HG02678 (cell line): ENCODE measurements around the gene SUN5.

Experiments
- ATAC-seq: cut with Tn5 transposase; IDR thresholded peaks from one replicate; pipeline ENCODE4 v1.9.1; 2021; ENCODE audit warnings: mild to moderate bottlenecking, moderate library complexity; ENCODE audit not compliant: unreplicated experiment

SUN5 gene

DNA sequence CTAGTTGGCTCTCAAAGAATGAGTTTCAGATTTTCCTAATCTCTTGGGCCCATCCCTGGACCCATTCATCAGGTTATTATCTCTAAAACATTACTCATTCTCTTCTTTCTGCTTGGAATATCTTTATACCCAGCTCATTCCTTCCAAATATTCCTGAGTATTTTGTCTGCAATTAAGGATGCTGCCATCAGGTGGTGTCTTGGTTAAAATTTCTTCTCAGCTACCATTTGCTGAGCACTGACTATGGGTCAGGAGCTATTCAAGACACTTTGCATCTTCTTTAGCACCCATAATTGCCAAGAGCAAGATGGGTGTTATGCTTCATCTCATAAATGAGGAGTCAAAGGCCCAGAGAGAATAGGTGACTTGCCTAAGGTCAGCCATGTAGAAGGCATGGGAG is 8.4 kb downstream of the SUN5 start:
- ATAC-seq: no peak

- no peak for ATAC-seq
Observed at GRCh38 chr20:32993496-32994050, 10.7 kb downstream of the SUN5 start.

DNA sequence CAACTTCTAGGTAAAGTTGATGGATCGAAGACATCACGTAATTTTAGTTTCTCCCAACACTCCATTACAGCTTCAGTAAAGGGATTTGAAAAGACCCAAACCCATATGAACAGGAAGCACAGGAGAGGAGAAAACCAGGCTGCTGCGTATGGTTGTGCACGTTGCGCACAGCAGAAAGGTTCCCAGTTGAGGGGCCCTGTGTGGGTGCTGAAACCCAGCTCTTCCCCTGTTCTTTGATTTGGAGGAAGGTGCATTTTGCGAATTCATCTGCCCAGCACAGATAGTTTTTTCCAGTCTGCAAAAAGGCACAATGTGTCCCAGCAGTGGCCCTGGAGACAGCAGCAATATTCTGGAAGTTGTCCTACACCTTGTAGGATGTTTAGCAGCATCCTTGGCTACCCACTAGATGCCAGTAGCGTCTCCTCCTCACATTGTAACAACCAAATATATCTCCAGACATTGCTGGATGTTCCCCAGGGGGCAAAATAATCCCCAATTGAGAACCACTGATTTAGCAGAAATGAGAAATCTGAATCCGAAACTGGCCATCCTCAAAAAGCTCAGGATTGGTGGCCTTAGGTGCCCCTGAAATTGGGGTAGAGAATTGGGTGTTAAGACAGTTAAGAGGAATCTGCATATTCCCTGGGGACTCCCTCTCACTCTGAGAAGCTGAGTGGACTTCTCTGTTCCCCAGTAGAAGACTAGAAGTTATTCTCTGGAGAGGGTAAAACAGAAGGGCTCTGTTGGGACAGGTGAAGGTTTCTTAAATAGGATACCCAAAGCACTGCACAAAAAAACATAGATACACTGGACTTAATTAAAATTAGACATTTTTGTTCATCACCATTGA is 12.2 kb downstream of the SUN5 start:
- no peak for ATAC-seq

- no peak for ATAC-seq
Observed at GRCh38 chr20:32991383-32991782, 12.8 kb downstream of the SUN5 start.

DNA sequence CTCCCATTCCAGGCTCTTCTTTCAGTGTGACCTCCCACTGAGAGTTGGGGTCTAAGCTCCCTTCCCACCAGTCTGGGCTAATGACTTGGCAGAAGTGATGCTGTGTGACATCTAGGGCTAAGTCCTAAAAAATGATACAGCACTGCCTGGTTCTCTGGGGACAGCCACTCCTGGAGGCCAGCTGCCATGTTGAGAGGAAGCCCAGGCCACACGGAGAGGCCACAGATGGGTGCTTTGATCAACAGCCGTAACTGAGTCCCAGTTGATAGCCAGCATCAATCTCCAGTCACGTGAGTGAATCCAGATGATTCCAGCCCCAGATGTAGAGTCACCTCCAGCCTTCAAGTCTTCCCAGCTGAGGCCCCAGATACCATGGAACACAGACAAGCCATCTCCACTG is 13.8 kb downstream of the SUN5 start:
- ATAC-seq: no peak

- no peak for ATAC-seq
Observed at GRCh38 chr20:32989507-32990283, 14.5 kb downstream of the SUN5 start.

DNA sequence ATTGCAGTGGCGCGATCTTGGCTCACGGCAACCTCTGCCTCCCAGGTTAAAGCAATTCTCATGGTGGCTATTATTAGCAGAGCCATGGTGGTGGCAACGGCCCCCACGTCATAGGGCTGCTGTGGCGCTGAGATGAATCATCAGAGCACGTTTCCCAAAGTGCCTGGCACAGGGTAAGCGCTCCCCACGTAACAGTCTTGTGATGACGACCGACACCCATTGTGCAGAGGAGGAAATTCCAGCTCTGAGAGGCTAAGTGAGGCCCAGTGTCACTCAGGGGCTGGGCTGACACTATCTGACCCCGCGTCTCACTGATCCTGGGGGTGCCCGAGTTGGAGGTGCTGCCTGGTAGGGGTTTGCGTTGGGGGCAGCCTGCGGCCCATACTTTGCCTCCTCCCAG is 16.2 kb downstream of the SUN5 start:
- no peak for ATAC-seq

DNA sequence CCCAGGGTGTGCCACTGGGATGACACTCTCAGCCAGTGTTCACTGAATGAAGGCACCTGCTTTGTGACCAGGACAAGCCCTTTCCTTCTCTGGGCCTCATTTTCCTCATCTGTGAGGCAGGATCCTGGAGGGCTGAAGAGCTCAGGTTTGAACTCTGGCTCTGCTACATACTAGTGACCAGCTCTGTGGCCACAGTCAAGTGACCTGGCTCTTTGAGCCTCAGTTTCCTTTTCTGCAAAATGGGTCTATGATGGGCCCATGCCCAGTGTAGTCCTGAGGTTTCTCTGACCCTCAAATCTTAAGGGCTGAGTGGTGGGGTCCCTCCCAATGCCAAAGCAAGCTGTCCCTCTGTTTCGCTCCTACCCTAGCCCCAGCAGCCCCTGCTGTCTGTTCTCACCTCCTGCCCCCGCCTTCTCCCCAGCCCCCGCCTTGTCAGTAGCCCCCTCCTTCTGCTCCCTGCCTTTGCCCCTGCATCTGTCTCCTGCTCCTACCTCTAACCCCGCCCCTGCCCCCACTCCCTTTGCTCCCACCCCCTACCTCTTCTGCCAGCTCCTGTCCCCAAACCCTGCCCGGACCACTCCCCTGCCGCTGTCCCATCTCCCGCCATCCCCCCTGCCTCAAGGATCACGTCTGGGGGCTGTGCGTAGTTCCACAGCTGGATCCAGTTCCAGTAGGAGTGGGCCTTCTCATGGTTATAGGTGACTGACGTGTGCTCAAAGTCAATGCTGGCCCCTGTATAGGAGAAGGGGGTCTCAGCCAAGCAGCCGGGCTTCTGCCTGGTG is 17.0 kb downstream of the SUN5 start:
- no peak for ATAC-seq

DNA sequence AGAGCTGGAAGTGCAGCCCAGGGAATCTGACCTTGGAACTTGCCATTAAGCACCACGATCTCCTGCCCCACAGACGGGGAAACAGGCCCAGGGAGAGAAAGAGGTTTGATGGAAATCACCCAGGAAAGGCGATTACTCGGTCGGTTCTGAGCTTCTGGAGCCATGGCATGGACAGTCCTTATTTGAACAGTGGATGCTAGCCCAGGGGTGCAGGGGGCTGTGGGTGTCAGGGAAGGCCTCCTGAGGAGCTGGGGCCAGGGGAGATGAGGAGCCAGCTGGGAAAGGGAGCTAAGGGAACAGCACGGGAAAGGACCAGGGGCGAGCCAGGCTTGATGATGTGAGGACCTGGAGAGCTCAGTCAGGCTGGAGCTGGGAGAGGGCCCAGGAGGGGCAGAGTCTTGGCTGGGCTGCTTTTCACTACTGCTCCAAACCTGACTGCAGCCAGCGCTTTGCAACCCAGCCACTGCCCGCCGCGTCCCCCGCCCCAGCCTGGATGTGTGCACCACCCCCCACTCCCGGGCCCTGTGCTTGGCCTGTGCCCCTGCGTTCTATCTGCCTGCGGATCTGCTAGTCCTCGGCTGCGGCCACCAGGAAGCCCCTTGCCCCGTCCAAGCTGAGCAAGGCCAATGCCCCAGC is 17.8 kb downstream of the SUN5 start:
- no peak for ATAC-seq

DNA sequence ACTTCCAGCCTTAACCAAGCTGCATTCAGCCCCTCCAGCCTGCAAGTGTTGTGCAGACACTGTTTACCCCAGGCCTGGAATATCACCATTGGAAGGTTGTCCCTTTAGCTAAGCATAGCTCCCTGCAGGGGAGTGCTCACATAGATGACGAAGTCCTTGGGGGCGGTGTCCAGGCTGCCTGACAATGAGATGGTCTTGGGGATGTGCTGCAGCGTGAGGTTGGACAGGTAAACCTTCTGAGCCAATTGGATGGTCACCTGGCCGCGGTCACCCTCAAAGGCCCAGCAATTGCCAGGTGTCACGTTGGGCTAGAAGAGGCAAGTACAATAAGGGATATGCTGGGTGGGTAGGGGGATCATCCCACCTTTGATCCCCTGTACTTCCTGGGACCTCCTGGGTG is 18.6 kb downstream of the SUN5 start:
- no peak for ATAC-seq

DNA sequence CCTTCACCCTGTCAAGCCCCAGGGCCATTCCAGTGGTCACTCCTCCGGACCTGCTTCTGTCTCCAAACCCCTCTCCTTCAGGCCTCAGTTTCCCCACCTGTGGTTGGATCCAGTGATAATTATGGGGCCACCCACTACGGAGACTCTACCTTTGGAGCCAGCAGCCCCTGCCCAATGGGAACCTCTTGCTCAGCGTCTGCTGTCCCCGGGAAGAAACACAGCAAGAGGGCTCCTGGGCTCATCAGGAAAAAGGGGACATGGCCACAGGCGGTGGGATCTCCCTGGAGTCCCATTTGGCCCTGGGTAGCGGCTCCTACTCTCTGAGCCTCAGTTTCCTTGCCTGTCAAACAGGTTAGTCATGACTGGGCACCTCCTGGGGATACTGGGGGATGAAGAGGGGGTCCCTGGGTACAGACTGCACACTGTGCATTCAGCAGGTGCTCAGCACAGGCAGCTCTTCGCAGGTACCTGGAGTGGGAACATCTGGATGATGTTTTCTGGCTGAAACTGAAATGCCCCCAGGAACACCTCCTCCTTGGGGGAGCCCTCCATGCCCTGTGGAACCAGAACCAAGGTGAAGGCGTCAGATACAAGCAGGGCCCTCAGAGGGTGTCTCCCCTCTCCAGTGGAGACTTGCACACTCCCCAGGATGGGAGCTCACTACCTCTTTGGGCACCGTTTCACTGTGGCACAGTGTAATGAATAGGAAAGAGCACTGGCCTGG is 19.4 kb downstream of the SUN5 start:
- no peak for ATAC-seq

DNA sequence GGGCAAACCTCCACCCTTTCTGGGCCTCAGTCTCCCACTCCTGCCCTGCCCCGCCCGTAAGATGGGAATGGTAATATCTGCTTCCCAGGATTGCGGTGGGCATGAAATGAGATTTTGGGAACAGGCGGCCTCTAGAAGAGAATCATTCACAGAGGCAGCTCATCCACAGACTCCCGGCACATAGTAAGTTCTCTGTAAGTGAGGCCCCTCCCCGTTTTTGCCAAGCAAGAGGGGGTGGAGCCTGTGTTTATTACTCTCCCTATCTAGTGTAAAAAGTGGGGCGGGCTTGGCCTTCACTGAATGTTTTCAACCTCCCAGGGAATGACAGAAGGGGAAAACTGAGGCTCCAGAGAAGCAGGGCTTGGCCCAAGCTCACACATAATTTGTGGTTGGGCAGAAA is 20.0 kb downstream of the SUN5 start:
- ATAC-seq: no peak

- ATAC-seq: no peak
Observed at GRCh38 chr20:32983459-32984112, 20.6 kb downstream of the SUN5 start.

GRCh38 chr20:32982617-32983458 is 21.4 kb downstream of the SUN5 start:
- no peak for ATAC-seq

DNA sequence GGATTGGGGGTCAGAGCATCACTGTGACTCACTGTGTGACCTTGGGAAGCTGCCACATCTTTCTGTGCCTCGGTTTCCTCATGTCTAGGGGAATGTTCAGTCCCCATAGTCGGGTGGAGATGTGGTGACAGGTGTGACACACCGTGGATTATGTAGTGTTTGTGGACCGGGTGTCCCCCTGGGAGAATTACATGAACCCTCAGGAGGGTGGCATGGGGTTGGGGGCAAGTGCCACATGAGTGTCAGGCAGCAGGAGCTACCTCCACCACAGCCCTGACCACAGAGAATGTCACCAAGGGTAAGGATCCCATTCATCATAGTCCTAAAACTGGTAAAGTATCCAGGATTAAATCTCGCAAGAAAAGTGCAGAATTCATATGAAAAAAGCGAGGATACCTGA is 23.2 kb downstream of the SUN5 start:
- no peak for ATAC-seq

DNA sequence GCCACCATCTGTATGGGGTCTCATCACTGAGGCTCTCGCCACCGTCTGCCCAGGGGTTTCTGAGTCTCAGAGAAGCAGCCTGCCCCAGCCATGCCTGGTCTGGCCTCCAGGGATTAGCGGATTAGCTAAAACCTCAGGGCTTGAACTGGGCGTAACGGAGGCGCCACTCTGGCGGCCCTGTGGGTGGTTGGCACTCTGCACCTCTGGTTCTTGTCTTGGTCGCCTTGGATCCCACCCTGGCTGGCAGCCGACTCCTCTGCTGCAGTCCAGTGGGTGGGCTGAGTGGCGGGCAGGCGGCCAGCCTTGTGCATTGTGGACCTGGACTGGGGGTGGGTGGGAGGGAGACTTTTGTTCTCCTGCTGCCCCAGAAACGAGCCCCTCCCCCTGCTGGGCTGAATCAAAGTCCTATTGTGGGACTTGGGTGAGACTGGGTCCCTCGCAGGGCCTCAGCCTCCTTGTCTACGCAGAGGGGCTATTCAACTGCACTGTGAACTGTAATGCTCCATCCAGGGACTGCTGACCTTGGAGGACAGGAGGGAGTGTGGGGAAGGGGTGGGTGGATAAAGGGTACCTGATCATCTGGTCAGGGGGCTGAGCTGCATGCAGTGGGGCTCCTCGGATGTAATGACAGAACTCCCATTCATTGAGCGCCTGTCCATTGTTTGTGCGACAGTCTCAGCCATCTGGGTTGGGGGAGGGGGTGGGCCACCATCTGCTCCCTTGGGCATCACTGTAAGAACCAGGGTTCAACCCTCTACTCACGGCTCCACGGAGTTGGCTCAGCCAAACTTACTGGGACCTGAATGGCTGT is 23.9 kb downstream of the SUN5 start:
- ATAC-seq: no peak

GRCh38 chr20:32979201-32979998 is 24.8 kb downstream of the SUN5 start:
- no peak for ATAC-seq
